IPS-NIHi11 (cell line): ENCODE measurements around the gene TTYH2.

Experiments used
- DNase-seq: peaks from one replicate; pipeline ENCODE4 v3.0.0; 2012; ENCODE audit warnings: mixed read lengths, low spot score

The TTYH2 gene

DNA sequence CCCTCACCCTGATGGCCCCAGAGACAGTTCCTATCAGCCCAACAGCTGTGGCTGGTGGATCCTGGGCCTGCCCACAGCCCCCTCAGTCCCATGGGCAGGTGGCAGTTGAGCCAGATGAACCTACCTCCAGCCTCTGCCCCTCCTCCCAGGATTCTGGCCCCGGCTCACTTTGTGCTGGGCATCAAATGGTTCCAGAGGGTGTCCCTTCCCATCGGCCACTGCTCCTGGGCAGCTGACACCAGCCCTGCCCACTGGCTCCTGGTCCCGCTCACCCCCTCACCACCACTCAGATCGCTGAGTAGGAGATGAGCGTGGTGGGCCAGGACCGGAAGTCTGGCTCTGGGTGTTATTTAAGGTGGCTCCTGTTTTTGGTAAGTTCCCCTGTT is 2.0 kb downstream of the TTYH2 start:
- DNase-seq: no peak

DNA sequence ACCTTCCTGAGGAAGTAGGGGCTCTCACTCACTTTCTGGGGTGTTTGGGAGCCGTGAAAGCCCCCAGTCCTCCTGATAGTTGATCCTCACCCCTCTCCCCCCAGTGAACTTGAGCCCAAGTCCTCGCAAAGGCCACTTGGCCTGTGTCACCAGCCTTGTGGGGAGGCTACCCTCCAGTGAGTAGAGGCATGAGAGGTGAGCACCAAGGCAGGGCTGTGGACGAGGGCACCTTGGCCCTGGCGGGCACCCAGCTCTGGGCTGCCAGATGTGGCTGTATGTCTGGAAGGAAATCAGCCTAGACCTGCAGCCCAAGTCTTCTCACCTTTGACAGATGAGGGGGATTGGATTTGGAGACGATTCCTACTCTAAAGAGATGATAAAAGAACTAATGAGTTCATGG is 3.1 kb downstream of the TTYH2 start:
- no peak for DNase-seq

DNA sequence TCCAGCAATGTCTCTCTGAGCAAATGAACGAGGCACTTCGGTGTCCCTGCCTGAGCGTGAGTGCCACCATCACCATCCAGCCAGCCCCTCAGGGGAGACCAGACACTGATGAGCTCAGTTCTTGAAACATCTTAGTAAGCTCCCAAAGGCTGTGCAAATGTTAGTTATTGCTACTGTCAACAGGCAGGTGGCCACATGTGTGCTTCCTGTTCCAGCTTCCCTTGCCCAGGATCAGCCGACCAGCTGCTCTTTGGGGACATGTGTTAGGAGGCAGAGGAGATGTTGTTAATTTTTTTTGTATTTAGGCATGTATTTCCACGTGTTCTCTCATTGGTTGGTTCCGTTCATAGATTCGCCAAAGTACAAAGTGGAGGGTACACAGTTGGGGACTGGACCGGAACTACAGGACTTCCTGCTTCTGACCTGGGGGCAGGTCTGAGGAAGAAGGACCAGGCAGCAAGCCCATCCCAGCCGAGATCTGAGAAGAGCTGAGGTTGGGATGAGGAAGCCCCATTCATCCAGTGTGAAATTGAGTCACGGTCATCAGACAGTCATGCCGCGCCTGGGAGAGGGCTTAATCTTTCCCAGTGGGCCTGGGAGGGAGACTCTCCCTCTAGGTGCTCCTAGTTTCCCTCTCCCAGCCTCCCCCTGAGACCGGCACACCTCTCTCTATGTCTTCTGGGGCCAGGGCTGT is 3.8 kb downstream of the TTYH2 start:
- DNase-seq: no peak

GRCh38 chr17:74217888-74218287 is 4.5 kb downstream of the TTYH2 start:
- DNase-seq: no peak

- no peak for DNase-seq
These were observed 5.1 kb downstream of the TTYH2 start for GRCh38 chr17:74218436-74218835.

DNA sequence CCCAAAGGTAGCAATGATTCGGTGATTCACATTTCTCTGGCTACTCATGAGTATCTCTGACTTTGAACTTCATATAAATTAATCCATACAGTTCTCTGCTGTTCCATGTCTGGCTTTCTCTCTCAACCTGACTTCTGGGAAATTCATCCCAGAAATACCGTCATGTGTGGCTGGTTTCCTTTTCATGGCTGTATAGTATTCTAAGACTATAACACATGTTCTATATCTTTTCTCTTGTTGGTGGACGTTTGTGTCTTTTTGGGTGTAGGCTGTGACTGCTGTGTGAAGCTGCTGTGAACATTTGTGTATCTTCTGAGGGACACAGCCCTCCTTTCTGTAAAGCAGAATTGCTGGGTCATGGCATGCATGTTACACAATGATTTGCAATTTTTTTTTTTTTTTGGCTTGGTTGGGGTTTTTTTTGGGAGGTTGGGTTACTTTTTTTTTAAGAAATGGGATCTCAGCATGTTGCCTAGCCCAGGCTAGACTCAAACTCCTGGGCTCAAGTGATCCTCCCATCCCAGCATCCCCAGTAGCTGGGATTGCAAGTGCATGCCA is 6.3 kb downstream of the TTYH2 start:
- DNase-seq: no peak

DNA sequence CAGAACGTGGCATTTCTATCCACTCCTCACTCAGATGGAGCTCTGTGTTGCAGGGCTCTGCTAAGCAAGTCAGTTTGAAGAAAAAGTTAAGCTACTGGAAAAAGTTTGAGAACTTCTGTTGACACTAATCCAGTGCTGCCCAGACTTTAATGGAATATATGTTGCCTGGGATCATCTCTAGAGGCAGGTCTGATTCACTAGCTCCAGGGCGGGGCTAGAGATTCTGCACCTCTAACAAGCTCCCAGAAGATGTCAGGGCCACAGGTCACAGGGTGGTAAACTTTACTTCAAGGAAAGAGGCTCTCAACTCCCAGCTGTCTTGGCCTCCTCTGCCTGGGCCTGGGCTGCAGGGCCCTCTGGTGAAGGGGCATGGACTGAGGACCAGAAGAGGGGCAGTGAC is 6.8 kb downstream of the TTYH2 start:
- no peak for DNase-seq

DNA sequence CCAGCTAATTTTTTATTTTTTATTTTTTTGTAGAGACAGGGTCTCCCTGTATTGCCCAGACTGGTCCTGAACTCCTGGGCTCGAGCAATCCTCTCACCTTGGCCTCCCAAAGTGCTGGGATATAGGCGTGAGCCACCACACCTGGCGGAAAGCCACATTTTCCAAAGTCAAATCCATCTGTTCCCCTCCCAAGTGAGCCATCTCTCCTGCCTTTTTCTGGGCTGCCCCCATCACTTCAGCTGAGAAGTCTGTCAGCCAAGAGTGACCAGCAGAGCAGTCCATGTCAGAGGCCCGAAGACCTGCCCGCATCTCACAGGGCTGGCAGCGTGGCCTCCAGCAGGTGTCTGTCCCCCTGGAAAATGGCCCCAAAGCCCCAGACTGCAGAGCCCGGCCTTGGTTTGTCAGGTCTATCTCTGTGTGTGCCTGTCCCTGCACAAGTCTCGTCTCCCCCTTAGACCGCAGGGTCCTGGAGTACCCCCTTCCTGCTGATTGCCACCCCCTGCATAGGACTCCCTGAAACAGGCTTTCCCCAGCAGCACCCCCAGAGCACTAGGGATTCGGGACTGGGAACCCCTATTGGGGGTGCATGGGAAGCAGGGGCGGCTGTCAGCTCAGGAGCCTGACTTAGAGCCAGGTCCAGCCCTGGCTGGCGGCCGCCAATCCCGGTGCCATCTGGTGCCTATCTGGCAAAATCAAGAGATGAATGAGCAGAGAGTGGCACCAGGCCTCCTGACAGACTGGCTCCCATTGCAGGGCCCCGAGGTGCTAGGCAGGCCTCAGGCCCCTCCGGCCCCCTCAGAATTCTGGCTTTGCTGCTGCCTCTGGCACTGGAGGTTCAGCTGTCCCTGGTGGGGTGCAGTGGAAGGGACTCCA is 7.8 kb downstream of the TTYH2 start:
- no peak for DNase-seq

DNA sequence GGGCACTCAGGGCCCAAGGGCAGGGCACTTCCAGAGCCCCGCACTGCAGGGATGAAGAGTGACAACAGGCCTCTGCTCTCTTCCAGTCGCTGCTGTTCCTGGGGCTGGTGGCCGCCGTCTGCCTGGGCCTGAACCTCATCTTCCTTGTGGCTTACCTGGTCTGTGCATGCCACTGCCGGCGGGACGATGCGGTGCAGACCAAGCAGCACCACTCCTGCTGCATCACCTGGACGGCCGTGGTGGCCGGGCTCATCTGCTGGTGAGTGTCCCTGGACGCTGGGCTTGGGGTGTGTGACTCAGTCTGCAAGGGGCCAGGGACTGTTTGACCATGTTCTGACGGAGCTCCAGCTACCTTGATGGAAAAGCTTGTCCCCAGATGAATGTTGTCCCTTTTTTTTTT is 9.0 kb downstream of the TTYH2 start:
- DNase-seq: no peak

- DNase-seq: no peak
These were observed 10.5 kb downstream of the TTYH2 start for GRCh38 chr17:74223901-74224300.

DNA sequence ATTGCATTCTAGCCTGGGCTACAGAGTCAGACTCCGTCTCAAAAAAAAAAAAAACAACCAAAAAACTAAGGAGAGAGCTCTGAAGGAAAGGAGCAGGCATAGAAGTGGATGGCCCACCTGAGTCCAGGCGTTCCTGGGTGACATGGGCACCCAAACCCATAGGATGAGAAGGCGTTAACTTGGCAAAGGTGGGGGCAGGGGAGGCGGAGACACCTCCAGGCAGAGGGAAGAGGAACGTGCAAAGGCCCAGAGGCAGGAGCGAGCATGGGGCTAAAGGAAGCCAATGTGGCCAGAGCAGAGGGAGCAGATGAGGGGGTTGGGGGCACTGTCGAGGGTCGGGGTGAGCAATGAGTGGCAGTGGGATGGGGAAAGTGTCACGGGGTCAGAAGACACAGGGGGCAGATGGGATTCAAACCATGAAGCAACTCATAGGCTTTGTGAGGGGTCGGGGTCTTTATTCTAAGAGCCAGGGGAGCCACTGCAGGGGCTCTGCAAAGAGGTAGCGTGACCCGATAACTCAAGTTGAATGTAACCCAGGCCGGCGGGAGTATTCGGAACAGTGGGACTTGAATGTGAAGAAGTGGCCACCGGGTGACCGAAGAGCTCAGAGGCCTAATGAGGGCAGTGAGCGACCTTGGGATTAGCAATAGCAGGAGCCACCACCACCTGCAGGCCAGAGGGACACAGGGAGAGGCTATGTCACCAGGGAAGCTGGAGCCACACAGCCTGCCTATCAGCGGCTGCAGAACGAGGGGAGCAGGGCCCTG is 11.8 kb downstream of the TTYH2 start:
- no peak for DNase-seq

DNA sequence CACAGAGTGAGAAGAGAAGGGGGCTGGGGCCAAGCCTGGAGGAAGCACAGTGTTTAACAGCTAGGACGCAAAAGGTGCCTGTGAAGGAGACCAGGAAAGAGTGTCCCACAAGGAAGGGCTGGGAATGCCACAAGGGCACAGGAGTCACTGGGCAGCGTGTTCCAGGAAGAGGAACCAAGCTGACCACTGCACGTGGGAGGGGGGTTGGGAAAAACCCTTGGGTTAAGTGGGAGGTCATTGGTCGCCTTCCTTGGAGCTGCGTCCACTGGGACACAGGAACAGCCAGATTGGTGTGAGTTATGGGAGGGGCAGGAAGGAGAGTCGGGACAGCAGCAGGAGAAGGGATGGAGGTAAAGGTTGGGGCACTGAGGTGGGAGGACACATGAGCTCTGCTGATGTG is 12.9 kb downstream of the TTYH2 start:
- DNase-seq: no peak

DNA sequence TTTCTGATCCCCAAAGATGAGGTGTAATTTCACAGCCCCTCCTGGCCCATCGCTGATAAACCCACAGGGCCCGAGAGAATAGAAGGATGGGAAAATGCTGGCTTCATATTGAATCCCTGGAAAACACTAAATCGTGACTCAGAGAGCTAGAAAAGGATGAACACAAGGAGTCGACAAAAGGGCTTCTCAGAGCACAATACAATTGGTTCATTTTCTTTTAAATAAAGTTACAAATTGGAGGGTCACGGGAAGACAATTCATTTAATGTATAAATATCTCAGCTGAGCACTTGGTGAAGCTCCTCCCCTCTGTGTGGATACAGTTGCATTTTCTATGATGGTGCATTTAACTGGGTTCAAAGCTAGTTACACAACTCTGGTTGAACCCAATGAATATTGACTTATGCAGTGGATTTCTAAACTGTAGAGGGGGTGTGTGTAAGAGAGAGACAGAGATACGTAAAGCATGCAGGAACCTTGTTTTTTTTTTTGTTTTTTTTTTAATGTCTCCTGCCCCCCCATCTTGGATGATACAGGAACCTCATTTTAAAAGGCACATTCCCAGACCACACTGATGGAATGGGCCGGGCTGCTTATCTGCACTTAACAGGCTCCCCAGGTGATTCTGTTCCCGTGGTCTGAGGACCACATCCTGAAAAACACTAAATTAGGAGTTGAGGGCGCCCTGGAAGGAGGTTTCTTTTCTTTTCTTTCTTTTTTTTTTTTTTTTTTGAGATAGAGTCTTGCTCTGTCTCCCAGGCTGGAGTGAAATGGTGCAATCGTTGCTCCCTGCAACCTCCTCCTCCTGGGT is 14.1 kb downstream of the TTYH2 start:
- no peak for DNase-seq

- DNase-seq: no peak
These were observed 15.1 kb downstream of the TTYH2 start for GRCh38 chr17:74228306-74228978.

DNA sequence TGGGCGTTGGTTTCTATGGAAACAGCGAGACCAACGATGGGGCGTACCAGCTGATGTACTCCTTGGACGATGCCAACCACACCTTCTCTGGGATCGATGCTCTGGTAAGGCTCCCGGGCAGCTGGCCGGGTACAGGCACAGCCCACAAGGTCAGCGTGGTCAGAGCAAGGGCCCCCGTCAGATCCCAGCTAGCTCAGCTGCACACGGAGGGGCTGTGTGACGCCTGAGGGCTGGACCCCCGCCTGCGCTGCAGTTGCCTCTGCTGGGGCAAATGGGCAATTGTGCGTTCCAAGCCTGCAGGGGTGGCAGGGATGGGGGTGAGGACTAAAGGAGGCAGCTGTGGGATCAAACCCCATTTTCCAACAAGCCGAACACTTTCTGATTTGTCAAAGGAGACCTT is 17.5 kb downstream of the TTYH2 start:
- DNase-seq: no peak

GRCh38 chr17:74231928-74232907 is 18.8 kb downstream of the TTYH2 start:
- DNase-seq: no peak

DNA sequence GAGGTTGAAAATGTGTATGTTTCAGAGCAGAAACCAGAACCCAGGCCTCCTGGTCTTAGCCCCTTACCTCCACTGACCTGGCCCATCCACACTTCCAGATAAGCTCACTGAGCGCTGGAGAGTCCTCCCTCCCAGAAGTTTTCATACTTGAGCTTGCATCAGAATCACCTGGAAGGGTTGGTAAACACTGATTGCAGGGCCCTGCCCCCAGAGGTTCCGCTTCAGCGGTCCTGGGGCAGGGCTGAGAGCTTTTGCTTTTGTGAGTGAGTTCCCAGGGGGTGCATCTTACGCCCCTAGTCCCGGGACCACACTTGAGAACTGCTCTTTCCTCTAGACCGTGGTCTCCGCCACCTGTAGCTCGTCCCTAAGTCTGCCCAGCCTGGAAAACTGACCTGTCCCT is 20.6 kb downstream of the TTYH2 start:
- no peak for DNase-seq

GRCh38 chr17:74234486-74234885 is 21.1 kb downstream of the TTYH2 start:
- no peak for DNase-seq

GRCh38 chr17:74235040-74235581 is 21.7 kb downstream of the TTYH2 start:
- no peak for DNase-seq
